CD4-positive, alpha-beta T cell treated with Interleukin-1 beta for 1 hour (primary cell): ENCODE measurements around the gene RAI1.

Source experiments
- DNase-seq, 2 donors: peaks; one replicate each; pipeline ENCODE4 v3.0.0-alpha.2; 2020 to 2022

The RAI1 gene

GRCh38 chr17:17719199-17719940 is 38.1 kb downstream of the RAI1 start:
- no peak for DNase-seq

- DNase-seq, result no peak
These were observed 38.8 kb downstream of the RAI1 start for GRCh38 chr17:17719966-17720543.

DNA sequence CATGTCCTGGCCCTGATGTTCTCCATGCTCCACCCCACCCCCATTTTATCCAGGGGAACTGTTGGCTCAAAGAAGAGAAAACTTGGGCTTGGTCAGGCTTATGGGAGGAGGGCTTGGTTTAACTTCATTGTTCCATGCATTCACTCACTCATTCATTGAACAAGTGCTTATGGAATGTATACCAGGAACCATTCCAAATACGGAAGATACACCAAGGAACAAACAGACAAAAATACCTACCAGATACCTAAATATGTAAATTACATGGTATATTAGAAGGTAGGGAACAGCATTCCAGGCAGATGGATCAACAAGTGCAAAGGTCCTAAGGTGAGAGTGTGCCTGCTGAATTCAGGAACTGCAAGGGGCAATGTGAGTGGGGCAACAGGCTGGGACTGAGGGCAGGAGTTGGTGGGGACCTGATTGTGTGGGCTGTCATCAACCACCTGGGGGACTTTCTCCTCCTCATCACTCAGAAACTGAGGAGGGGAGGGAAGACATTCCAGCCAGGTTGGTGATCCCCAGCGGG is 39.9 kb downstream of the RAI1 start:
- no peak for DNase-seq

- DNase-seq, result no peak
These were observed 41.0 kb downstream of the RAI1 start for GRCh38 chr17:17722081-17722905.

- DNase-seq, result no peak
These were observed 41.7 kb downstream of the RAI1 start for GRCh38 chr17:17722906-17723353.

DNA sequence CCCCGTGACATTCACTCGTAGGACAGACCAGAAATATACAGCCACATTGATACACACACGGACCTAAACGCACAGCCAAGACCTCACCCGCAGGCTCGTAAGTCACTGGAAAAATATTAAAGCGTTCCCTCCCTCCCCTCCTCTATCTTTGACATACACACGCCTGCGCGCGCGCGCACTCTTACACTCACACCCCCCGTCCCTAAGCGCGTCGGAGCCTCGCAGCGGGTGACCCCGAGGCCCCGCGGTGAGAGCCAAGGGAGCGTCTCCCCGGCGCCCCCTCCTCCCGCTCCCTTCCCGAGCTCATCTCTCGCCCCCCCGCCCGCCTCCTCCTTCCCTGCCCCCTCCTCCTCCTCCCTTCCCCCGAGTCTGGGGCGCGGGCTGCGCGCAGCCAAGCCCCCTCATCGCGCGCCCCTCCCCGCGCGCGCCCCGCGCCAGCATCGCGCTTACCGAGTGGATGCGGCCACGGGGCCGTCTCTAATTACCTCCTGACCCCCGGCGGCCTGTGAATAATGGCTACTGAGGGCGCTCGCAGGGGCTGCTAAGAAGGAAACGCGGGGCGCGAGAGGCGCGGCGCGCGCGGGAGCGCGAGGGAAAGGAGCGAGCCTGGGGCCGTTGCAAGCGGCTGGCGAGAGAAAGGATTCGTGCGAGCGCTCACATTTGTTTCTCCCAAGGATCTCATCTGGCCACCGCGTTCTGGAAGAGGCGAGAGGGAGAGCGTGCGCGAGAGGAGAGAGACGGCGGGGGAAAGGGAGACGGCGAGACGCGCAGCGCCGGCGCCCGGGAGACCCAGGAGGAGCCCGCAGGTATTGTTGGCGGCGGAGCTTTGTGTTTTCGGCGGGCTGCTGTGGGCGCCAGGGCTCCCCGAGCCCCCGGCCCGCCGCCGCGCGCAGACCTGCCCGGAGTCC is 42.4 kb downstream of the RAI1 start:
- no peak for DNase-seq

GRCh38 chr17:17724307-17725010 is 43.2 kb downstream of the RAI1 start:
- no peak for DNase-seq

DNA sequence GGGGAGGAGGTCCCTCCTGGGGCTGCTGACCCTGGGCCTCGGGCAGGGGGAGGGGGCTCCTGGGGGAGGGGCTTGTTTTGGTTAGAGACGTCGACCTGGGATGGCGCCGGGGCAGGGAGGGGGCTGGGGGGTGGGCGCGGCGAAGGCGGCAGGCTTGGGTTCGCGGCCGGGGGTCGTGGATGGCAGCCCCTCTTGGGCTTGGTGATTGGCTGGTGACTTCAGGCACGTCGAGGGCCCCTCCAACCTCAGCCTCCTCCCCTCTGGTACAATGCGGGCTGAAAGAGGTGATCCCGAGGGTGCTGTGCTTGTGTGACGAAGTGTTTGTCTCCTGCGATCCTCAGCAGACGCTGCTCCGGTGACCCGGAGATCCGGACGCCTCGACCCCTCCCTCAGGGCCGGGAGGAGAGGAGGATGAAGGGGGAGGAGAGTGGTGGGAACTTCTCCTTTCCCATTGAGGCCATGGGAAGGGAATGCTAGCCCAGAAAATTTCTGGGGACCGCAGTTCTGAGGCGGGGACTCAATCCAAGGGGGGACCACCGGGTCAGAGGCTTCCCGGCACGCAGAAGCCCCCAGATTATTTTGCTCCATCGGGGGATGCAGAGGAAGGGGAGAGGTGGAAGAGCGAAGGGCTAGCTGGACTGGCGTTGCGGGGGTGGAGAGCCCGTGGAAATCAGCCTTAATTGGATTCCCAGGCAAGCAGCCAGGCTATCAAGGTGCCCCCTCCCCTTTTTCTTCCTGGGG is 43.9 kb downstream of the RAI1 start:
- DNase-seq, result no peak

DNA sequence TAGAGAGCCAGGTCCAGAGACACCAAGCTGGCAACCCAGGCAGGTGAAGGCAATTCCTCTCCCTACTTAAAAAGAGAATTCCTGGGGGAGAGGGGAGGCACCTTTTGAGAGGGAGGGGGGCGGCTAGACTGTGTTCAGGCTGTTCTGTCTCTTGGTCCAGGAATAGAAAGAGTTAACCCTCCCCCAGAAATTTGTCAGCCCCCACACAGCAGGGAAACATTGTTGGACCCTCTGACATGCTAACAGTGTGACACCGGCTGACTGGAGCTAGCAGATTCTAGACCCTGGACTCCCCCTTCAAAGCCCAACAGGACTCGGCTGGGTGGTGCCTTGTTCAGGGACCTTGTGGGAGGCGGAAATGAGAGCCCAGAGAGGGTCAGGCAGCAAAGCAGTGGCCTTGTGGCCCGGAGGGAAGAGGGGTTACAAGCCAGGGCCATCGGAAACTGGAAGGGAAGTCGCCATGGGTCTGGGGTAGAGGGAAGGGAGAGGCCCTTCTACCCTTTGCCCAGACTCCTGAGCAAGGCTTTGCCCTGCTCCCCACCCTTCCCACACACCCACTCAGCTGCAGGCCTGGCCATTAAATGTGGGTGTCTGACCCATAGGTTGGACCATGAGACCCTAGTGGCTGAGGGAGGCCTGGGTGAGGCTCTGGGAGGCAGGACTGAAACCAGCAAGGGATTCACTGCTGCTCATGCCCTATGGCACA is 44.6 kb downstream of the RAI1 start:
- no peak for DNase-seq

GRCh38 chr17:17726458-17727060 is 45.3 kb downstream of the RAI1 start:
- DNase-seq, result no peak

DNA sequence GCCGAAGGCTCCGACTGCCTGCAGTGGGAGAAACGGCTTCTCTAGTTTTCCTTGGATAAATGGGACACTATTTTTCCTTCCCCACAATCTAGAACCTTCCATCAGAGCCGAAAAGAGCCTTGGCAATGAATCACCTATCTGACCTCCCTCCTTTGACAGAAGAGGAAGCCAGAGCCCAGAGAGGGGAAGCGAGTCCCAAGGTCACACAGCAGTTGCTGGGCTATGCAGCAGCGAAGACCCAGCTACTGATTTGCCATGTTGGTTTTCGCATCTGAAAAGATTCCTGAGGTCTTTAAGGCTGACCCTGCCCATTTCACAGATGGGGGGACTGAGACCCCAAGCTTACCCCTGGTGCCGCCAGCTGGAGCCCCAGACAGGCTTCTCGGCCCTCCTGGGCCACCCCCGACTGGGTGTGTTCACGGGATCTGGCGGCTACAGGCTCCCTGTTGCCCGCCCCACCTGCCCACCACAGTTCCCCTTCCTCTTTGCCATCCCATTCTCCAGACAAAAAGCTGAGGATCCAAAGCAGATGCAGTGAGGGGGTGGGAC is 45.9 kb downstream of the RAI1 start:
- DNase-seq, result no peak

DNA sequence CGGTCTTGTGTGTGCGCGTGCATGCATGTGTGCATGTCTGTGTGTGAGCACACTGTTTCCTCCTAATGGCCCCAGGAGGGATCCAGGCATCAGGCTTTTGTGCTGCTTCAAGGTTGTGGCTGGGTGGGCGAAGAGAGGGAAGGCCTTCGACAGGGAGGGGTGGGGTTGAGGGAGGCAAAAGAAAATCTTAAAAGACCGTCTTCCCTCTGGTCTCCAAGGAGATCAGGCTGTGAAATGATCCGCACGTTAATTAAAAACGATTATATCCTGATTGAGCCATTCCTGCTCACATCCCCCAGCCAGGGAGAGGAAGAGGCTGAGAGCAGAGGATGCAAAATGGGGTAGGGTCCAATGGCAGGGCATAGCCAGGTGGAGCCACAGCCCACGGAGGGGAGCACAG is 46.9 kb downstream of the RAI1 start:
- no peak for DNase-seq

DNA sequence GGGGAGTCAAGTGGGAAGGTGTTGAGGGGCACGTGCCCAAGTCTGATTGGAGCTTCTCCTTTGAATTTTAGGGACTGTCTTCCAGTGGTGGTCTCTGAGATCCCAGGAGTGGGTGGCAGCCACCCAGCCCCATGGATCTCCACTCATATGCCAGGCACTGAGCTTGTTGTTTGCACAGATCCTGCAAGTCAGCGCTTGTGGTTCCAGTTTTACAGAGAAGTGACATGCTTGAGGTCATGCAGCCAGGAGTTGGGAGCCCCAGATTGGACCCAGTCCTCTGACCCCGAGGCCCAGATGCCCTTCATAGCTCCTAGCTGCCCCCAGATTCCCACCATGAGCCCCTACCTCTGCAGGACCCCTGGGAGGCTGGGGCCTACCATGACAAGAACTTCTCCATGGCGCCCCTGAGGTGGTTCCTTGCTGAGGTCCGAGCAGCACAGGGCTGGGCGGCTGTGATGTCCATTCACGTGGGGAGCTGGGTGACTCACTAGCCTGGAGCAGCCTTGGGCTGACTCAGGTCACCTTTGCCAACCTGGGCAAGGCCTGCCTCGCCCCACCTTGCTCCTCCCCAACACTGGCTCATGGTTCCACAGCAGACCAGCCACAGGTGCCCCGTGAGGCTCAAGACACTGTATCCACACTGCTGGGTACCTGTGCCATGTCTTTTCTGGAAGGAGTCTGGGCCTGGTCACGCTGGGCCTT is 47.4 kb downstream of the RAI1 start:
- no peak for DNase-seq

DNA sequence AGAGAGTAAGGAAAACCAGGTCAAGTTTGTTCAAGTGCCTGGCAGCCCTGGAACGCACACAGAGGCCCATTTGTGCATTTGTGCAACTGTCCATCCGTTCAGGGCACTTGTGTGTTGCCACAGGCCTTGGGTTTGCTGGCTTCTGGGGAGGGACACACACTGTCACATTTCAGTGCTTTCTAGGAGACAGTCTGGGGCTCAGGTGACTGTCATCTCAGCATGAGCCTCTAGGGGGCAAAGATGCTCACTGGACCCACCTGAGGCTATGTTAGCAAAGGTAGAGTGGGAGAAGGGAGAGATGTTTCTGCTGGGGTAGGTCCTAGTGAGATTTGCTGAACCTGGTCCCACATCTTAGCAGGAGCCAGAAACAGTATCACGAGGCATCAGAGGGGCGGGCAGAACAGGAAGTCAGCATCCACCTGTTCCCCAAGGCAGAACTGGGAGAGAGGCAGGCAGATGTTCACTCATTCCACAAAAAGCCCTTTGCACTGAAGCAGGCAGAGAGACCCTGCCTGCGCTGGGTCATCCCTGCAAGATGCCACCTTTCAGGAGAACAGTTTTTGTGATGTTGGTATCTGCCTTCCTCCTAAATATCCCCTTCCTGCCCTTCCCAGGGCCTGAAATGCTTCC is 48.5 kb downstream of the RAI1 start:
- peak; percentile 67 to 72 for DNase-seq

- DNase-seq, result no peak
These were observed 49.1 kb downstream of the RAI1 start for GRCh38 chr17:17730250-17730935.

GRCh38 chr17:17732444-17732843 is 51.2 kb downstream of the RAI1 start:
- no peak for DNase-seq

DNA sequence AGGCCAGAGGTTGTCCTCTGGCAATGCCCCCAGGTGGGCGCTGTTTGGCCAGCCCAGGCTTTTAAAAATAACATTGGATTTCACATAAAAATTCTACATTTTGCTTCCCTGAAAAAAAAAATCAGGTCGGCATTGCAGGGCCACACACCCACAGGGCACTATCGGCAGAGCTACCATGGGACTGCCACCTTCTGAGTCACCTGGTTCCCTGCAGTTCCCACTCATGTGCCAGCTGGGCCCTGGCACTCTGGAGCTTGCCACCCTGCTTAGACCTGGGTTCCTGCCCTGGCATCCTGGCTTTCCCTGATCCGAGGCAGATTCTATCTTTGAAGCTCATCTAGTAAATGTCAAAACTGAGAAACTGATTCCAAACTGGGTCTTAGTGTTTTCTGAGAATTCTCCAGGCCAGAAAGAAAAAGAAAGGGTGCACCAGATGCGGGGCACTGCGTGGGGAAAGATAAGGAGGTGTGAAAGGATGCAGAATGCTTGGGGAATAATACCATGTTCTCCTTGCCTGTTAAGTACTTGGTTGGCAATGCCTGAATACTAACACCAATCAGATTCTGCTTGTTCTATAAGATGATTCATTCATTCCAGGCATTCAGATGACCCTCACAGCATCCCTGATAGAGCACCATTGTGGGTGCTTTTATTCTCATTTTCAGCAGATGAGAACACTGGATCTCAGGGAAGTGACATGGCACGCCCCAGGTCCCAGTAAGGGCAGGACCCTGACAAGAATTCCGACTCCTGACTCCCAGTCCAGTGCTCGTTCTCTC is 51.8 kb downstream of the RAI1 start:
- DNase-seq, result no peak
